ENCODE data around the gene PLEKHA6. TPM values are rescaled to one million over a fixed set of nuclear protein-coding genes. Genes with fewer than 3 reads are reported as not detected.

PLEKHA6 gene
- total and polyA plus RNA-seq, 2 experiments from 2014 or later: 2.8 to 6.2 TPM

GRCh38 chr1:204206121-204206520 is 153.6 kb downstream of the PLEKHA6 start:
- TF ChIP-seq EZH2phosphoT487 (IDR thresholded peaks at IDR 0.05; ENCODE audit: unreplicated experiment) (no peak), ZNF462 (CRISPR knock-in tag; IDR thresholded peaks at IDR 0.05) (no peak), ETS1 (IDR thresholded peaks at IDR 0.05) (no peak), CREB1 (CRISPR knock-in tag; IDR thresholded peaks at IDR 0.05; ENCODE audit: low read depth) (no peak), STAT1 (IDR thresholded peaks at IDR 0.05; ENCODE audit: unreplicated experiment) (no peak), ZNF331 (CRISPR knock-in tag; IDR thresholded peaks at IDR 0.05; ENCODE audit: low read depth) (no peak), NANOG (IDR thresholded peaks at IDR 0.05; ENCODE audit: borderline replicate concordance) (no peak), JUNB (IDR thresholded peaks at IDR 0.05; ENCODE audit: unreplicated experiment) (no peak), EZH2 (IDR thresholded peaks at IDR 0.05; ENCODE audit: low read depth, unreplicated experiment) (no peak), ZNF114 (CRISPR knock-in tag; IDR thresholded peaks at IDR 0.05) (no peak), POLR2AphosphoS5 (IDR thresholded peaks at IDR 0.05; ENCODE audit: low read depth) (no peak), REST (IDR thresholded peaks at IDR 0.05; ENCODE audit: unreplicated experiment) (no peak), CTCF (conservative IDR thresholded peaks at IDR 0.05; ENCODE audit: low read depth in 2 of 2) (no peak; a peak in 1 of 4 replicates)
- Histone ChIP-seq H3K79me2 (replicated peaks; ENCODE audit: insufficient read depth) (no peaks in the 10 kb centered on the region), H3K4me1 (ENCODE audit: insufficient read depth) (no peaks in the 10 kb centered on the region), H3K27ac (ENCODE audit: low read depth) (no peak overlapping the region), H2AFZ (no peak overlapping the region), H3F3A (replicated peaks; ENCODE audit: low read depth) (peaks cover 5% of the 10 kb centered on the region; the same call in 1 of the 2 replicates), H3K4me2 (no peak overlapping the region), H4K20me1 (replicated peaks; ENCODE audit: insufficient read depth) (no peaks in the 10 kb centered on the region; the same call in none of the 2 replicates), H3K27me3 (ENCODE audit: insufficient read depth) (no peaks in the 10 kb centered on the region), H3K4me3 (no peak overlapping the region), H3K36me3 (ENCODE audit: insufficient read depth) (no peaks in the 10 kb centered on the region), H3K9me2 (ENCODE audit: insufficient read depth) (no peaks in the 10 kb centered on the region)
- Mint-ChIP-seq H3K9me3 (no peaks in the 10 kb centered on the region), H3K4me1 (peaks cover 3% of the 10 kb centered on the region; the same call in 2 of the 3 replicates), H3K36me3 (ENCODE audit: low read depth) (no peaks in the 10 kb centered on the region), H3K27me3 (ENCODE audit: insufficient read depth, low read depth, poor library complexity) (peaks cover 2% of the 10 kb centered on the region), H3K27ac (no peak overlapping the region), H3K4me3 (no peak overlapping the region)
- ATAC-seq (no peak), DNase-seq (ENCODE audit: low spot score) (peak; percentile 24)

All from GM23338 (cell line).